SU-DHL-6 (cell line): ENCODE results near the gene RNF214.

Experiments
- EZH2phosphoT487 ChIP-seq: fragments of 200-600 bp; sonication (generic), shearing (Covaris generic); conservative IDR thresholded peaks from 2 replicates; pipeline ENCODE4 v1.6.1; 2018; ENCODE audit warnings: mild to moderate bottlenecking, antibody characterized with exemption, low read length, moderate library complexity, mixed read lengths
- TF ChIP-seq, protein P1 (sequence below): fragments of 200-600 bp; sonication (generic); IDR thresholded peaks from one replicate; pipeline ENCODE4 v1.5.1; 2017; ENCODE audit warnings: antibody characterized with exemption, mild to moderate bottlenecking, low read length, moderate library complexity; ENCODE audit not compliant: insufficient read depth, poor library complexity, severe bottlenecking

DNA sequence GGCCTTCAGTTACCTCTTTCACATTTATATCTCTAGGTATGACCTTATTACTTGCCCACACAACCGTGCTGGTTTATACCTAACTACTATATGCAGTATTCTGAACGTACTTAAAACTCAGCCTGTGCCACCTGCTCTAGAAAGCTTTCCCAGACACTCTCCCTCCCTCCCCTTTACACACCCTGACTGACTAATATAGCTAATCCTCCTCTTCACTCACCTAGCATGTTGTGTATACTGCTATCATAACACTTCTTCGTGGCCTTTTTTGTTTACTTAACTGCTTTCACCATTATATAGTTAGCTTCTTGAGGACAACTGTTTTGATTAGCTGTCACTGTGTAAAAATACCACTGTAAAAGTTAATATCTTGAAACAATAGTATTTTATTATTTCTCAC lies 23.5 kb downstream of the RNF214 start:
- TF ChIP-seq, protein P1, sequence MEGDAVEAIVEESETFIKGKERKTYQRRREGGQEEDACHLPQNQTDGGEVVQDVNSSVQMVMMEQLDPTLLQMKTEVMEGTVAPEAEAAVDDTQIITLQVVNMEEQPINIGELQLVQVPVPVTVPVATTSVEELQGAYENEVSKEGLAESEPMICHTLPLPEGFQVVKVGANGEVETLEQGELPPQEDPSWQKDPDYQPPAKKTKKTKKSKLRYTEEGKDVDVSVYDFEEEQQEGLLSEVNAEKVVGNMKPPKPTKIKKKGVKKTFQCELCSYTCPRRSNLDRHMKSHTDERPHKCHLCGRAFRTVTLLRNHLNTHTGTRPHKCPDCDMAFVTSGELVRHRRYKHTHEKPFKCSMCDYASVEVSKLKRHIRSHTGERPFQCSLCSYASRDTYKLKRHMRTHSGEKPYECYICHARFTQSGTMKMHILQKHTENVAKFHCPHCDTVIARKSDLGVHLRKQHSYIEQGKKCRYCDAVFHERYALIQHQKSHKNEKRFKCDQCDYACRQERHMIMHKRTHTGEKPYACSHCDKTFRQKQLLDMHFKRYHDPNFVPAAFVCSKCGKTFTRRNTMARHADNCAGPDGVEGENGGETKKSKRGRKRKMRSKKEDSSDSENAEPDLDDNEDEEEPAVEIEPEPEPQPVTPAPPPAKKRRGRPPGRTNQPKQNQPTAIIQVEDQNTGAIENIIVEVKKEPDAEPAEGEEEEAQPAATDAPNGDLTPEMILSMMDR: no peak
- no peak for TF ChIP-seq EZH2phosphoT487
